NCI-H345 (cell line): ENCODE data around the gene FMO2.
"Not testable (repeated sequence)": the region's sequence is repeated elsewhere in the genome, so short reads cannot be mapped to it uniquely, and the experiment has no call there.

Source experiments
- DNase-seq: peaks from one replicate; lab custom pipeline; 2025; lab: John Stamatoyannopoulos, UW

FMO2 gene

GRCh38 chr1:171219346-171220080, 34.4 kb downstream of the FMO2 start:
- no peak for DNase-seq

GRCh38 chr1:171220081-171220420, 35.0 kb downstream of the FMO2 start:
- DNase-seq = no peak

- DNase-seq = no peak
Measured at GRCh38 chr1:171220581-171221054, 35.5 kb downstream of the FMO2 start.

- DNase-seq = no peak
Measured at GRCh38 chr1:171221665-171222591, 36.8 kb downstream of the FMO2 start.

- no peak for DNase-seq
Measured at GRCh38 chr1:171222936-171223335, 37.8 kb downstream of the FMO2 start.

- not testable (repeated sequence) for DNase-seq
Measured at GRCh38 chr1:171224257-171224656, 39.2 kb downstream of the FMO2 start.

GRCh38 chr1:171226747-171227370, 41.8 kb downstream of the FMO2 start:
- peak; percentile 44 for DNase-seq

- DNase-seq = no peak
Measured at GRCh38 chr1:171231326-171231725, 46.2 kb downstream of the FMO2 start.

- DNase-seq = no peak
Measured at GRCh38 chr1:171233183-171233582, 48.1 kb downstream of the FMO2 start.

GRCh38 chr1:171236231-171236630, 51.1 kb downstream of the FMO2 start:
- not testable (repeated sequence) for DNase-seq

- no peak for DNase-seq
Measured at GRCh38 chr1:171243878-171244277, 58.8 kb downstream of the FMO2 start.

- DNase-seq = peak; percentile 11
Measured at GRCh38 chr1:171245458-171246064, 60.5 kb downstream of the FMO2 start.

- no peak for DNase-seq
Measured at GRCh38 chr1:171247501-171247900, 62.4 kb downstream of the FMO2 start.

- DNase-seq = no peak
Measured at GRCh38 chr1:171248302-171248701, 63.2 kb downstream of the FMO2 start, which contains the start of gene FMO1. Gene FMO1 (plus strand): TSS chr1:171248494. CDS start chr1:171258088, 9,594 bp downstream.

- no peak for DNase-seq
Measured at GRCh38 chr1:171248841-171249240, 63.7 kb downstream of the FMO2 start.

- no peak for DNase-seq
Measured at GRCh38 chr1:171250263-171250662, 65.2 kb downstream of the FMO2 start.

- peak; percentile 57 for DNase-seq
Measured at GRCh38 chr1:171251042-171251951, 66.2 kb downstream of the FMO2 start.

GRCh38 chr1:171251952-171252300, 66.8 kb downstream of the FMO2 start:
- DNase-seq = no peak

GRCh38 chr1:171252482-171252881, 67.4 kb downstream of the FMO2 start:
- DNase-seq = no peak

- DNase-seq = no peak
Measured at GRCh38 chr1:171254859-171255258, 69.8 kb downstream of the FMO2 start.
